GM19468 (cell line): ENCODE measurements around the gene AKNAD1.
"Not testable (repeated sequence)": the region's sequence is repeated elsewhere in the genome, so short reads cannot be mapped to it uniquely, and the experiment has no call there.

Experiments used
- ATAC-seq: cut with Tn5 transposase; IDR thresholded peaks from one replicate; pipeline ENCODE4 v1.9.1; 2021; ENCODE audit warnings: mild to moderate bottlenecking, moderate library complexity, moderate number of reproducible peaks; ENCODE audit not compliant: unreplicated experiment; ENCODE audit errors: extremely low read depth

Gene AKNAD1, protein sequence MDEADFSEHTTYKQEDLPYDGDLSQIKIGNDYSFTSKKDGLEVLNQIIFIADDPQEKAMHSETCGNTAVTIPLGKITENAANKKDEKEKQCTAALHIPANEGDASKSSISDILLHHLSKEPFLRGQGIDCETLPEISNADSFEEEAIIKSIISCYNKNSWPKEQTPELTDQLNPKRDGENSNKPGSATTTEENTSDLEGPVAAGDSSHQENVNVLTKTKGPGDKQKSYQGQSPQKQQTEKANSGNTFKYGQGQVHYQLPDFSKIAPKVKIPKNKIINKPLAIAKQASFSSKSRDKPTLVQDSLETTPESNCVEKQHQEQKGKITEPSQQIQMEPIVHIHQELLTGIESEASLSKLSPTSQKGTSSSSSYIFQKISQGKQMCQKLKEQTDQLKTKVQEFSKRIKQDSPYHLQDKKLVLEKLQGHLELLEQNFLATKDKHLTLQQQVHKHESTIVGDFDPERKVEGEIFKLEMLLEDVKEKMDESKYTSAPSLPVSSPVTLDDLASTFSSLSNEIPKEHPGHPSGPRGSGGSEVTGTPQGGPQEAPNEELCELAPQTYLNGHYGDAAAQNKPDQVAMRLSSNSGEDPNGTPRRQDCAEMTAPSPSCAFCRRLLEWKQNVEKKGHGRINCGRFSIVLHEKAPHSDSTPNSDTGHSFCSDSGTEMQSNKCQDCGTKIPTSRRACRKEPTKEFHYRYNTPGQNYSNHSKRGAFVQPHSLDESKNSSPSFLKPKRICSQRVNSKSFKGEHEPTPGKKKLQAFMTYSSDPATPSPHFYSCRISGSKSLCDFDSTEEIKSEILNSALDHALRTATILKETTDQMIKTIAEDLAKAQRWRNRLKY

DNA sequence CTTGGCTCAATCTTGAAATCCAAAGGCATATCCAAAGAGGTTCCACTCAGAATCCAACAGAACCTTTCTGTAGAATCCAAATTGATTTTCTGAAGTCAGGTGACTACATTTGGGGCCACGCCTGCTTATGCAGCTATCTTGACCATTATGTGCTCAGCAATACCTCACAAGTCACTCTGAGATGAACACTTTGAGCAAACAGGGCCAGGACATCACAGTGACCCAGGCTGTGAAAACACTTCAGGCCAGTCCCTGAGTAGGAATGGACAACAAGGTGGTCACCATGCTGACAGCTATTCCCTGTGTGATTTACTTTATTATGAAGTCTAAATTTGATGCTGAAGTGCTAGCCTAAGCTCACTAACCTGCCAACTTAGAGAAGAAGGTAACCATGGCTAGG lies at the start of gene AKNAD1:
Gene AKNAD1, minus strand, starts transcription at position 101 of the 400 bp plus-strand sequence. CDS start 4,430 bp downstream, outside the sequence.
- no peak for ATAC-seq

DNA sequence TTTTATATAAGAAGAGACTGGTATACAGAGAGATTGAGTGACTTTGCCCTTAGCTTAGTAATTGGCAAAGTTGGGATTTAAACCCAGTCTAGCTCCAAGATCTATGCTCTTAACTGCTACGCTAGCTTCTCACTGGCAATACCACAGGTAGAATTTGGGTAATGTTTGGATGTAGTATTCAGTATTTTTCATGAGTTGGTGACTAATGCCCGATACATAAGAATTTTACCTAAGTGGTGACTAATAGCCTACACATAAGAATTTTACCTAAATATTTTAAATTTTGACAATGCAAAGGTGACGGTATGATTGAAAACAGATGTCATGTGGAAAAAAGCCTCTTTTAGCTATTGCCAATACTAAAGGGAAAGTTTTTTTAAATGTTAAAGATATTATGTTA lies 44.2 kb upstream of the AKNAD1 start:
- no peak for ATAC-seq

- ATAC-seq = peak; percentile 76
Measured at GRCh38 chr1:108897865-108898720, 41.2 kb upstream of the AKNAD1 start.

DNA sequence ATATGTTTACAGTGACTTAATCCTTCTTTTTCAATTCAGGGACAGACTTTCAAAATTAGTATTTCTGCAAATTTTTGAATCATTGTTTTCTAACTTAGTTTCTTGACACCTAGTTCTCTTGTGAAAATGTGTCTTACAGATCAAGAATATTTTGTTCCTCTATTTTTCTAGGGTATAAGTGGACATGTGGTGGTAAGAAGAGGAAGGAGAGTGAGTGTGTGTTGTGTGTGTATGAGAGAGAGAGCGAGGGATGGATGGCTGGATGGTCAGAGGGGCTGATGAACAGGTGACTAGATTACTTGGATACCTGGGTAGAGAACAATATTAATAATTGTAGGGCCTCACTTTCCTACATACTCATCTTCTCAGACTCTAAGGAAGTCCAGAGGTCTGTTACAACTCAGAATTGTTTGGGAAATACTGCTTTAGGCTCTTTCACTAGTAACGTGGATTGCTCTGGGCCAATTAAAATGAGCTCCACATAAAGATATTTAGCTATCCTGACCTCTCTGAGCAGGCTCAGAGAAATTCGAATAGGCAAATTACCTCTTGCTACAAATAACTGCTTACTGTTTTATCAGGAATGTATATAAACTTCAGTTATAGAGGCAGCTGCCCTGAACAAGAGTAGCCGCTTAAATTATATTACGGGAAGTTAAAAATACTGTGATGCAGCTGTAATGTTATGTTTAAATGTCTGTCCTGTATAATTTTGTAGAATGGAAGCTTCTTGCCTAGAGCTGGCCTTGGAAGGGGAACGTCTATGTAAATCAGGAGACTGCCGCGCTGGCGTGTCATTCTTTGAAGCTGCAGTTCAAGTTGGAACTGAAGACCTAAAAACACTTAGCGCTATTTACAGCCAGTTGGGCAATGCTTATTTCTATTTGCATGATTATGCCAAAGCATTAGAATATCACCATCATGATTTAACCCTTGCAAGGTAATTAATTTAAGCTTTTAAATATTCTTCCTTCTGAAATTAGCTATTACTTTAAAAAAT lies 39.6 kb upstream of the AKNAD1 start:
- ATAC-seq = no peak

DNA sequence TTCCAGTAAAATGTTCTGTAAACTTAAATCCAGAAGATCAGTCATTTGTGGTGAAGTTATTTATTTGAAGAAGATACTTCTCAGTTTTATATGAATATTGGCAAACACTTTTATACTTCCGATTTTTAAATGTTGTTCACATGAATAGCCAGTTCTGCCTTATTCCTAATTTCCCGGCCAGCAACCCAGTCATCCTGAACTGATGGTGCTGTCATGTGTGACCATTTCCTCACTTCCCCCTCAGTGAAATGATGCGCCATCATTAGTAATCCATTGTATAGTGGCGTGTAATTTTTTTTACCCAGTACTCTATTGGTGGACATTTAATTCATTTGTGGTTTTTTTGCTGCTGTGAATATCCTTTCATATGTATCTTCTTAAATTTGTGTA lies 36.2 kb upstream of the AKNAD1 start:
- no peak for ATAC-seq

- no peak for ATAC-seq
Measured at GRCh38 chr1:108892356-108893140, 35.7 kb upstream of the AKNAD1 start.

DNA sequence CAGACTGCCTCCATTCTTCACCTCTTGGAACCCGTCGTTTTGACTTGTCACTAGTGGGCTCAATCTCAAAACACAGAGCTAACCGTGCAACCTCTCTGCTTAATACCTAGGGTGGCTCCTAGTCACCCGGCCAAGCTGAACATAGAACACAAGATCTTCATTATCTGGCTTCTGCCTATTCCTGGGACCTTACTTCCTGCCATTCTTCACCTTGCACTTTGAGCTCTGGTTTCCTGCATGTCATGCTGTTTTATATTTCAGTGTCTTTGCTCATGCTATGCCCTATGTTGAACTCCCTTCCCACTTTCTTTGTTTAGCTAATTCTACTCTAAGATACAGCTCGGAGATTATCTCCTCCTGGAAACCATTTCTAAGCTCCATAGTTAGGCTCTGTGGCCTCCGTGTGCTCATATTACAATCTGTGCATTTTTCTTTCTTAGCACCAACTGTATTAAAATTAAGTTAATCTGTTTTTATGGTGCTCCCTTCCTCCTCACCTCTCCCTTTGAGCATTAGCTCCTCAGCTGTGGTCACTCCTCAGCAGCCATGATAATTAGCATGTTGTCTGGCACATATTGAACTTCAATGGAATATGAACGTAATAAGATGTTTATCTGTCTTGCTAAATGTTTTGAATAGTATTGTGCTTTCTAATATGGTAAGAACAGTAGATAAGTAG lies 33.0 kb upstream of the AKNAD1 start:
- ATAC-seq = no peak

- not testable (repeated sequence) for ATAC-seq
Measured at GRCh38 chr1:108889006-108889645, 32.2 kb upstream of the AKNAD1 start.

- ATAC-seq = no peak
Measured at GRCh38 chr1:108886292-108886691, 29.4 kb upstream of the AKNAD1 start.

GRCh38 chr1:108884968-108885367 lies 28.1 kb upstream of the AKNAD1 start:
- ATAC-seq = no peak

- no peak for ATAC-seq
Measured at GRCh38 chr1:108882837-108883236, 25.9 kb upstream of the AKNAD1 start.

DNA sequence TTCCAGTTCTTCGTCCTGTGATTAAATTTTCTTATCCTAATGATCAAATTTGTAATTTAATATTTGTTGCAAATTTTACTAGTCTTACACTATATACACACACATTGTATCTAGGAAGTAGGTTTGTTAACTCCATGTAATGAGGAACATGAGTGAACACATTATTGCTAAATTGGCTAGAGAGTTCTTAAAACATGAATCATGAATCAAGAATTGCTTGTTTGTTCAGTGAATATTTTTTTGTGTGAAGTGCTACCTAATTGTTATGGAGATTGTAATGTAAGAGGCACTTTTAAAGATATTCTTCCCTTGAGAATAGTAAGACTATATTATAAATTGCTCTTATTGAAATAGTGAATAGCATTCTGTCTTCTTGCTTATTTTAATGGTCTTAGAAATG lies 24.5 kb upstream of the AKNAD1 start:
- ATAC-seq = no peak

- ATAC-seq = no peak
Measured at GRCh38 chr1:108880850-108881249, 24.0 kb upstream of the AKNAD1 start.

DNA sequence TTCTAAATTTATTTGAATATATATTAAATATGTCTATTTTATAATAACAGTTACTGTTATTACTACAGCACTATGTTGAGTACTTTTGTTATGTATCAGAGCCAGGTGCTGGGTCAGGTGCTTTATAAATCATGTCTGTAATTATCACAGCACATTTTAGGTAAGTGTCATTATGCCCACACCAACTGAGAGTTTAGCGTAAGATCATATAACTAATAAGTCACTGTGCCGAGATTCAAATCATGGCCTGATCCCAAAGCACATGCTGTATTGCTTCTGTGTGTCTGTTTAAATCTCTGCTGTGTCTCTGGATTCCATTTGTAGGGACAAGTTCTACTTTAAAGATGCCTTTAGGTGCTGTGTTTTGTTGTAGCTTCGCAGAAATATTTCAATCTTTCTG lies 21.8 kb upstream of the AKNAD1 start:
- ATAC-seq = no peak

DNA sequence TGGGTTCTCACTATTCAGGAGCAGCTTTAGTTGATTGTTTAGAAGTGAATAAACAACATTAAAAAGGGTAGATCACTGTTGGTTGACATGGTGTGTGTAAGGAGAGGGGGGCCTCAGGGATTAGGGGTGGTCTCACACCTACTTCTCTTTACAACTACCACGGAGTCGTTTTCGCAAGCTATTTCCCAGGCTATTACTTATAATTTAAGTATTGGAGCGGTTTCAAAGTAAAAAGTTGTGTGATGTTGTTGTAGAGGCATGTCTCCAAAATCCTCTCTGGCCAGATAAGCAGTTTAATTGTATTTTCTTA lies 21.2 kb upstream of the AKNAD1 start:
- no peak for ATAC-seq

DNA sequence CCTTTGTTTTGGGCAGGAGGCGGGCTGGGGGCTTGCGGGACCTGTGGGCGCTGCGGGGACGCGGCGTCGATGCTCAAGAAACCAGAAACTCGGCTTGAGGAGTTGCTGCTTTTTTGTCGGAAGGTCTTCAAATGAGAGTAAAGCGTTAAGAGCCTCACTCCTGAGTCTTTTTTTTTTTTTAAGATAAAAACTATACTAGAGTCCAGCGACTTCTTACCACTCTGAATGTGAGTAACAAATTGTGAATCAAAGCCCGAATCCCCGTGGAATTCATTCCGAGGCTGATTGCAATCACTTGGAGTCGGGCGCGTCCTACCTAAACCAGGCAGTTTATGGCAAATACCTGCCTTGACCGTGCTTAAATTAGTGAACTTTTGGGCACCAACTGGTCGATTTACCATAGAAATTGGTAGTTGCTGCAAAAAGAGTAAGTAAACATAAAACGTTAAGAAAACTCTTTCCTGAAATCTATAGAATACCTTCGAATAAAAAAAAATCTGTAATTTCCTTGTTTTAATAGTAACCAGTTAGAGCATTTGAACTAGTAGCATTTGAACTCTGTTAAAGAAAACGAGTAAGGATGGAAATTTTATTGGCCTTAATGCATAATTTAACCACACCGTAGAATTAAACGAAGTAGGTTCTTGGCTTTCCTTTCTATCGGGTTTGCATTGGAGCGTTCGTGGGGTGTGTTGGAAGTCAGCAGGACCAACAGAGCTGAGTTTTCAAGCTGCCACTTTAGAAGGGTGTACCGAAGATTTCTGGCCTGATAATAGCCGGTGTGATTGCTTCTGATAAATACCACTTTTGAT lies 20.7 kb upstream of the AKNAD1 start:
- no peak for ATAC-seq
